Omental fat pad (tissue), 4 donors: Measurements from ENCODE around the gene DFFB. TPM values are rescaled to one million over a fixed set of nuclear protein-coding genes. Genes with fewer than 3 reads are reported as not detected.

Experiments
- ATAC-seq: fragments of 150-250 bp; one replicate; pipeline ENCODE4 v1.9.1; 2016; ENCODE audit warnings: mild to moderate bottlenecking, moderate library complexity; ENCODE audit not compliant: low FRiP score
- DNase-seq: peaks from one replicate; pipeline ENCODE4 v3.0.0-alpha.2; 2019; ENCODE audit warnings: low spot score
- CTCF ChIP-seq, 3 donors: fragments of 450-650 bp; IDR thresholded peaks; one replicate each; pipeline ENCODE4 v1.5.1; 2016 to 2017; ENCODE audit warnings: antibody characterized with exemption in 3 of 3, mild to moderate bottlenecking in 3 of 3, moderate library complexity in 2 of 3
- total RNA-seq, 4 donors: library from RNA; depleted of rRNA; stranded (reverse); fragments of >200 nt; gene quantifications; one replicate each; pipeline ENCODE4 v1.1.0, GENCODE V29; 2016

Gene DFFB
- total RNA-seq, 4 donors from 2014 or later = 4.6 to 16.2 (median 6.9) TPM

GRCh38 chr1:3918966-3919611, 61.8 kb downstream of the DFFB start:
- no peak for TF ChIP-seq CTCF (IDR thresholded peaks at IDR 0.05)
- ATAC-seq = no peak
- DNase-seq = no peak

GRCh38 chr1:3919706-3920105, 62.4 kb downstream of the DFFB start:
- no peak for DNase-seq
- TF ChIP-seq CTCF (IDR thresholded peaks at IDR 0.05) = no peak
- no peak for ATAC-seq

GRCh38 chr1:3921765-3922164, 64.5 kb downstream of the DFFB start:
- DNase-seq (no peak), ATAC-seq (no peak)
- no peak for TF ChIP-seq CTCF (IDR thresholded peaks at IDR 0.05)

- DNase-seq (no peak), ATAC-seq (no peak)
- TF ChIP-seq CTCF (IDR thresholded peaks at IDR 0.05) = no peak
Observed at GRCh38 chr1:3922201-3922725, 65.0 kb downstream of the DFFB start.

GRCh38 chr1:3922851-3923250, 65.6 kb downstream of the DFFB start:
- ATAC-seq (no peak), DNase-seq (no peak)
- TF ChIP-seq CTCF (IDR thresholded peaks at IDR 0.05) = no peak

GRCh38 chr1:3923378-3924185, 66.3 kb downstream of the DFFB start:
- no peak for TF ChIP-seq CTCF (IDR thresholded peaks at IDR 0.05)
- DNase-seq (no peak), ATAC-seq (no peak)
